IMR-90 (cell line): ENCODE data around the gene FLT1. TPM values are rescaled to one million over a fixed set of nuclear protein-coding genes. Genes with fewer than 3 reads are reported as not detected.

Experiments used
- ATAC-seq: fragments of 200-7000 bp; cut with Tn5 transposase; 2 replicates; pipeline ENCODE4 v1.9.1; 2020; ENCODE audit warnings: low read depth, mild to moderate bottlenecking, moderate library complexity
- BruUV-seq: library from RNA; stranded (reverse); fragments of 400-500 nt; replicated peaks from 2 replicates; lab custom pipeline; 2021; lab: Mats Ljungman, UMichigan
- CTCF ChIA-PET: fragments of 300-600 bp; formaldehyde crosslinking; extraction: SDS; loops from one replicate; lab custom pipeline; 2021; ENCODE audit warnings: antibody characterized with exemption; lab: Yijun Ruan, JAX
- POLR2A ChIA-PET: fragments of 300-600 bp; sonication (Branson Sonifier 250); formaldehyde crosslinking; loops from one replicate; lab custom pipeline; 2022; ENCODE audit warnings: antibody characterized with exemption; ENCODE audit not compliant: unreplicated experiment; lab: Charles Lee
- DNase-seq: peaks from one replicate; pipeline ENCODE4 v3.0.0; 2013
- H2AFZ ChIP-seq: replicated peaks from 2 replicates; pipeline ENCODE3; 2013; ENCODE audit warnings: low read length, mild to moderate bottlenecking; ENCODE audit not compliant: poor library complexity
- H2AK5ac ChIP-seq: 2 replicates; pipeline ENCODE4 v1.6.1; 2013; ENCODE audit warnings: low read depth, low read length, inconsistent platforms
- H2AK9ac ChIP-seq: replicated peaks from 2 replicates; pipeline ENCODE3; 2013; ENCODE audit warnings: mild to moderate bottlenecking, low read depth, low read length, moderate library complexity; ENCODE audit not compliant: poor library complexity
- H2BK120ac ChIP-seq: 2 replicates; pipeline ENCODE4 v1.6.1; 2013; ENCODE audit warnings: low read depth, low read length, inconsistent platforms
- H2BK15ac ChIP-seq: 3 replicates; pipeline ENCODE4 v1.6.1; 2013; ENCODE audit warnings: low read depth, low read length, inconsistent platforms
- H2BK20ac ChIP-seq: 2 replicates; pipeline ENCODE4 v1.6.1; 2013; ENCODE audit warnings: low read depth, mild to moderate bottlenecking, inconsistent platforms, low read length, moderate library complexity
- H2BK5ac ChIP-seq: 2 replicates; pipeline ENCODE4 v1.6.1; 2013; ENCODE audit warnings: mild to moderate bottlenecking, low read depth, low read length, inconsistent platforms; ENCODE audit not compliant: poor library complexity, severe bottlenecking
- H3K14ac ChIP-seq: replicated peaks from 2 replicates; pipeline ENCODE4 v1.6.1; 2013; ENCODE audit warnings: low read depth, low read length, inconsistent platforms
- H3K18ac ChIP-seq: 2 replicates; pipeline ENCODE4 v1.6.1; 2013; ENCODE audit warnings: low read depth, low read length, control low read depth
- H3K23ac ChIP-seq: 2 replicates; pipeline ENCODE4 v1.6.1; 2013; ENCODE audit warnings: low read depth, low read length, inconsistent platforms
- H3K27ac ChIP-seq: 2 replicates; pipeline ENCODE4 v1.5.1; 2013; ENCODE audit warnings: mild to moderate bottlenecking, control low read depth, low read length; ENCODE audit not compliant: insufficient read depth
- H3K27me3 ChIP-seq: 2 replicates; pipeline ENCODE4 v1.6.1; 2013; ENCODE audit warnings: low read length; ENCODE audit not compliant: control insufficient read depth, insufficient read depth
- H3K36me3 ChIP-seq: 2 replicates; pipeline ENCODE4 v1.6.1; 2013; ENCODE audit warnings: low read length, mixed read lengths; ENCODE audit not compliant: control insufficient read depth, insufficient read depth
- H3K4ac ChIP-seq: 2 replicates; pipeline ENCODE4 v1.6.1; 2013; ENCODE audit warnings: low read depth, low read length, inconsistent platforms
- H3K4me1 ChIP-seq: 2 replicates; pipeline ENCODE4 v1.6.1; 2013; ENCODE audit warnings: low read length, mixed read lengths; ENCODE audit not compliant: control insufficient read depth, insufficient read depth
- H3K4me2 ChIP-seq: 2 replicates; pipeline ENCODE4 v1.6.1; 2013; ENCODE audit warnings: low read depth, mild to moderate bottlenecking, control low read depth, low read length, moderate library complexity
- H3K4me3 ChIP-seq: 2 replicates; pipeline ENCODE4 v1.5.1; 2013; ENCODE audit warnings: low read depth, mild to moderate bottlenecking, control low read depth, low read length, moderate library complexity; ENCODE audit not compliant: insufficient read depth
- H3K56ac ChIP-seq: 2 replicates; pipeline ENCODE4 v1.6.1; 2013; ENCODE audit warnings: low read length, inconsistent platforms; ENCODE audit not compliant: insufficient read depth; ENCODE audit errors: extremely low read depth
- H3K79me1 ChIP-seq, 2 experiments: 2 replicates each; pipeline ENCODE4 v1.6.1; 2013; ENCODE audit warnings: low read length in 2 of 2, inconsistent platforms in 1 of 2, low read depth in 1 of 2
- H3K9ac ChIP-seq: 2 replicates; pipeline ENCODE4 v1.6.1; 2013; ENCODE audit warnings: low read depth, low read length, control low read depth
- H3K9me1 ChIP-seq: 2 replicates; pipeline ENCODE4 v1.6.1; 2013; ENCODE audit warnings: low read length, inconsistent platforms; ENCODE audit not compliant: insufficient read depth
- H3K9me3 ChIP-seq: 2 replicates; pipeline ENCODE4 v1.6.1; 2013; ENCODE audit warnings: low read length; ENCODE audit not compliant: control insufficient read depth, insufficient read depth
- H4K20me1 ChIP-seq: 2 replicates; pipeline ENCODE4 v1.6.1; 2013; ENCODE audit warnings: low read length, inconsistent platforms; ENCODE audit not compliant: insufficient read depth
- H4K5ac ChIP-seq: 2 replicates; pipeline ENCODE4 v1.6.1; 2013; ENCODE audit warnings: mild to moderate bottlenecking, low read depth, low read length, control low read depth
- H4K8ac ChIP-seq, 2 experiments: 2 replicates each; pipeline ENCODE4 v1.6.1; 2013; ENCODE audit warnings: low read depth in 2 of 2, low read length in 2 of 2, control low read depth in 1 of 2, inconsistent platforms in 1 of 2
- H4K91ac ChIP-seq: 2 replicates; pipeline ENCODE4 v1.6.1; 2013; ENCODE audit warnings: low read depth, low read length, inconsistent platforms; ENCODE audit not compliant: insufficient read depth
- MAFK ChIP-seq: IDR thresholded peaks from 2 replicates; pipeline ENCODE4 v1.6.1; 2012; ENCODE audit warnings: low read depth, low read length, improper control_type of control experiment
- MAZ ChIP-seq: IDR thresholded peaks from 2 replicates; pipeline ENCODE4 v1.6.1; 2012; ENCODE audit warnings: low read depth, mild to moderate bottlenecking, low read length, improper control_type of control experiment, moderate library complexity, borderline replicate concordance
- MXI1 ChIP-seq: IDR thresholded peaks from 2 replicates; pipeline ENCODE4 v1.6.1; 2012; ENCODE audit warnings: low read depth, mild to moderate bottlenecking, low read length, moderate library complexity, borderline replicate concordance
- RFX5 ChIP-seq: IDR thresholded peaks from 2 replicates; pipeline ENCODE4 v1.8.0; 2012; ENCODE audit warnings: low read depth, mild to moderate bottlenecking, low read length, moderate library complexity
- WGBS, 2 experiments: methylation state at CpG; one replicate each; pipeline versions ENCODE4 v1.1.5 to v1.1.7; 2013; ENCODE audit warnings: missing lambda C conversion rate in 2 of 2; ENCODE audit not compliant: insufficient read length in 1 of 2; ENCODE audit errors: extremely low coverage in 2 of 2; 5-methylcytosine and 5-hydroxymethylcytosine counted together
- dilution Hi-C: fragments of 300-500 bp; cut with HindIII; formaldehyde crosslinking; loops from one replicate; pipeline ENCODE4 v1.14.3; 2018; ENCODE audit warnings: low sequenced_read_pairs; ENCODE audit not compliant: unreplicated experiment
- in situ Hi-C: fragments of 300-500 bp; cut with MboI; formaldehyde crosslinking; loops from 3 replicates; pipeline ENCODE4 v1.14.3; 2019; ENCODE audit warnings: low sequenced_read_pairs, inconsistent platforms, mixed read lengths
- intact Hi-C: fragments of 100-400 bp; cut with micrococcal nuclease; formaldehyde crosslinking; loops from 2 replicates; pipeline ENCODE4 v1.10.0; 2022
- polyA plus RNA-seq, 3 experiments: library from polyadenylated mRNA; depleted of rRNA; stranded (reverse); fragments of >200 nt; gene quantifications; 2 replicates each; pipeline ENCODE4 v1.2.3, GENCODE V29; 2012; ENCODE audit warnings: low replicate concordance in 1 of 3
- total RNA-seq: library from RNA; depleted of rRNA; stranded (reverse); fragments of >200 nt; gene quantifications from 2 replicates; pipeline ENCODE4 v1.2.3, GENCODE V29; 2012

The FLT1 gene
- total and polyA plus RNA-seq, 2 of the 4 experiments (the other 2 are of a cell fraction) = 4.5 to 10.4 TPM

GRCh38 chr13:28448651-28449358, 46.1 kb downstream of the FLT1 start:
- Histone ChIP-seq H3K27ac (no peak overlapping the region), H3K4ac (no peak overlapping the region), H3K79me1 (peaks cover 0 to 9% of the 10 kb centered on the region in 2 experiments; a peak in 1 of 4 replicates), H2BK15ac (no peak overlapping the region), H4K20me1 (no peaks in the 10 kb centered on the region), H4K5ac (no peak overlapping the region), H3K9me3 (peaks cover 3% of the 10 kb centered on the region), H2BK5ac (no peak overlapping the region), H3K27me3 (no peaks in the 10 kb centered on the region), H3K4me3 (no peak overlapping the region), H3K9ac (no peak overlapping the region), H3K56ac (no peak overlapping the region), H3K4me2 (no peak overlapping the region), H2BK120ac (no peak overlapping the region), H2AK9ac (no peak overlapping the region), H2AK5ac (no peak overlapping the region), H3K9me1 (0 out of 2 replicates have a peak, but pooled peaks cover 5% of the 10 kb centered on the region), H3K36me3 (no peaks in the 10 kb centered on the region), H2AFZ (no peak overlapping the region), H3K14ac (no peak overlapping the region), H2BK20ac (no peak overlapping the region), H3K4me1 (peaks cover 8% of the 10 kb centered on the region; the same call in 1 of the 2 replicates), H3K18ac (no peak overlapping the region), H3K23ac (no peak overlapping the region), H4K8ac (no peak overlapping the region), H4K91ac (no peak overlapping the region)
- in situ Hi-C loops (no loop called here), intact Hi-C loops (no loop called here), dilution Hi-C loops (no loop called here)
- TF ChIP-seq MXI1 = no peak
- 0 out of 2 replicates have a peak, but pooled peaks have one; percentile 8 for TF ChIP-seq MAFK
- no peak for TF ChIP-seq MAZ
- no peak for TF ChIP-seq RFX5
- ChIA-PET POLR2A (no interaction called here), CTCF (no interaction called here)
- no CpG with 5 or more reads among the region's 4 CpGs for whole genome bisulfite sequencing, 2 experiments
- BruUV-seq = no TSS peak
- DNase-seq = no peak
- ATAC-seq = no peak
